SK-N-MC (cell line): ENCODE measurements around the gene ERMAP.

Experiments
- DNase-seq: peaks from one replicate; pipeline ENCODE4 v3.0.0-alpha.2; 2011; ENCODE audit warnings: low read depth, low spot score
- H3K27ac ChIP-seq: fragments of 200-600 bp; sonication (generic); 2 replicates; pipeline ENCODE4 v1.5.1; 2016; ENCODE audit warnings: mixed run types
- H3K36me3 ChIP-seq: fragments of 200-600 bp; sonication (generic); 2 replicates; pipeline ENCODE4 v1.6.1; 2017; ENCODE audit warnings: antibody characterized with exemption, low read length, mixed read lengths; ENCODE audit not compliant: insufficient read depth
- H3K4me3 ChIP-seq: fragments of 200-600 bp; sonication (generic); 2 replicates; pipeline ENCODE4 v1.5.1; 2016
- H3K9ac ChIP-seq: fragments of 200-600 bp; sonication (generic); 2 replicates; pipeline ENCODE4 v1.8.0; 2017; ENCODE audit warnings: mixed run types, mixed read lengths; ENCODE audit not compliant: insufficient read length
- H3K9me3 ChIP-seq: fragments of 200-600 bp; sonication (generic); 2 replicates; pipeline ENCODE4 v1.6.1; 2017; ENCODE audit warnings: low read depth, mild to moderate bottlenecking, antibody characterized with exemption, low read length, moderate library complexity, mixed read lengths
- EZH2 ChIP-seq: fragments of 200-600 bp; sonication (generic); IDR thresholded peaks from one replicate; pipeline ENCODE4 v1.6.1; 2017; ENCODE audit warnings: antibody characterized with exemption
- FOXP2 ChIP-seq: optimal IDR thresholded peaks from 2 replicates; pipeline ENCODE3; 2011; ENCODE audit warnings: mild to moderate bottlenecking, moderate library complexity; ENCODE audit not compliant: insufficient read depth; ENCODE audit errors: extremely low read length, control extremely low read depth
- POLR2AphosphoS5 ChIP-seq: IDR thresholded peaks from 2 replicates; pipeline ENCODE4 v1.6.1; 2012; ENCODE audit warnings: mild to moderate bottlenecking, low read depth, low read length, borderline replicate concordance

Gene ERMAP

DNA sequence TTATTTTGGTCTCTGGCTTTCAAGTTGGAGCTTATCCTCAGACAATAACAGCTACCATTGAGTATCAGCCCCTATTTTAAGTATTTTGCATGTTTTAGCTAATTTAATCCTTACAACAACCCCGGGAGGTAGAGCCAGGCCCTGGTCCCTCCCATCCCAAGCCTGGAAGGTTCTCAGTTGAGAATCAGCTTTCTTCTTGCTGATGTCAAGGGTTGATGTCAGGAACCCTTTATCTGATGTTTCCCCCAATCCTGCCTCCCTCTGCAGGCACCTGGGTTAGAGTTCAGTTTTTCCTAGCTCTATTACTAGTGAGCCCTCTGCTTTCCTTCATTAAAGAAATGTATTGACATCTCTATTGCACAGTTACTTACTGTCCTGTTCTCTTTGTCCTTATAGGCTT is 3.9 kb downstream of the ERMAP start:
- H3K9me3 ChIP-seq = no peaks in the 10 kb centered on the region; the same call in 1 of the 2 replicates
- DNase-seq = no peak
- no peak for TF ChIP-seq POLR2AphosphoS5
- peak overlapping the region; percentile 6 for H3K9ac ChIP-seq
- H3K27ac ChIP-seq = peak overlapping the region; percentile 51
- H3K4me3 ChIP-seq = 0 out of 2 replicates have a peak overlapping the region, but pooled peaks have one; percentile 1
- H3K36me3 ChIP-seq = 0 out of 2 replicates have a peak, but pooled peaks cover 6% of the 10 kb centered on the region

GRCh38 chr1:42821690-42822089 is 4.8 kb downstream of the ERMAP start:
- DNase-seq = no peak
- Histone ChIP-seq H3K36me3 (0 out of 2 replicates have a peak, but pooled peaks cover 4% of the 10 kb centered on the region), H3K9ac (no peak overlapping the region), H3K27ac (peak overlapping the region; percentile 51; the same call in 1 of the 2 replicates), H3K4me3 (no peak overlapping the region), H3K9me3 (no peaks in the 10 kb centered on the region; the same call in 1 of the 2 replicates)
- no peak for TF ChIP-seq POLR2AphosphoS5

GRCh38 chr1:42822800-42823392 is 6.0 kb downstream of the ERMAP start:
- H3K36me3 ChIP-seq = 0 out of 2 replicates have a peak, but pooled peaks cover 4% of the 10 kb centered on the region
- no peak overlapping the region for H3K9ac ChIP-seq
- no peaks in the 10 kb centered on the region; the same call in 1 of the 2 replicates for H3K9me3 ChIP-seq
- peak overlapping the region; percentile 76 for H3K27ac ChIP-seq
- TF ChIP-seq POLR2AphosphoS5 (peak; percentile 24; the same call in 1 of the 2 replicates), EZH2 (no peak)
- DNase-seq = peak; percentile 62
- H3K4me3 ChIP-seq = peak overlapping the region; percentile 39

- TF ChIP-seq EZH2 (no peak), POLR2AphosphoS5 (no peak), FOXP2 (no peak)
These were observed 7.6 kb downstream of the ERMAP start for GRCh38 chr1:42824481-42825035.

DNA sequence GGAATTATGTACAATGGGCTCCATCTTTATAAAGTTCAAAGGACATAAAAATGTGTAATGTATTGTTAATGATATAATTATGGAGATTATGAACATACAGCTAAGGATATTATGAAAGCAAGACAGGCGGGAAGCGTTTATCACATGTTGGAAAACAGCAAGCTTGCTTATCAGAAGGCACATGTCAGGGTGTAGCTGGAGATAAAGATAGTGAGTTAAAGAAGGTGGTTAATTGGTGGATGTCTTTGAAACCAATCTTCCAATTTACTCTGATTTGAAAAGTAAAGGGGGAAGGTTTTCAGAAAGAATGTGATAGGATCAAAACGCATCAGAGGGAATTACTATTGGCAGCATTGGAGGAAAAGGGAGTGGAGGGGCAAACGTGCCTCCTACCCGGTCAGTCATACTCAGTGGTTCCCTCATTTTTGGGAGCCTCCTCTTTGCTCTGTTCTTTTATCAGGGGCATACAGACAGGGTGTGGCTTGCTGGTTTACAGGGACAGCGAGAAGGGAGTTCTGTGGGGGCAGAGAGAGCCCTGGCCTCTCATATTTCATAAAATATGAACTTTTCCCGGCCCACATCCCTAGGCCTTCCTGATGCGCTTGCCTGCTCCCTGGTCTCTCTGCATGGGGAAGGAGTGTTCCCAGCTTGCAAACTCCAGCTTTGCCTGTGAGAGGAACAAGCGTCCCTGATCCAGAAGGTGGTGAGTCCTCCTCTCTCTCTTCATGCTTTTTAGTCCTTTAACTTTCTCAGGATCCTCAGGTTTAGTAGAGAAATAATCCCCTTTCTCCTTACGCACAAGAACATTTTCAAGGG is 8.3 kb downstream of the ERMAP start:
- TF ChIP-seq FOXP2 (no peak), POLR2AphosphoS5 (no peak), EZH2 (no peak)
- DNase-seq = no peak
- H3K27ac ChIP-seq = no peak overlapping the region

More at GRCh38 chr1:42824481-42825035, 7.6 kb downstream of the ERMAP start:
- Histone ChIP-seq H3K4me3 (no peak overlapping the region), H3K9ac (no peak overlapping the region), H3K9me3 (no peaks in the 10 kb centered on the region; the same call in 1 of the 2 replicates), H3K27ac (no peak overlapping the region), H3K36me3 (0 out of 2 replicates have a peak, but pooled peaks cover 4% of the 10 kb centered on the region)
- DNase-seq = no peak

DNA sequence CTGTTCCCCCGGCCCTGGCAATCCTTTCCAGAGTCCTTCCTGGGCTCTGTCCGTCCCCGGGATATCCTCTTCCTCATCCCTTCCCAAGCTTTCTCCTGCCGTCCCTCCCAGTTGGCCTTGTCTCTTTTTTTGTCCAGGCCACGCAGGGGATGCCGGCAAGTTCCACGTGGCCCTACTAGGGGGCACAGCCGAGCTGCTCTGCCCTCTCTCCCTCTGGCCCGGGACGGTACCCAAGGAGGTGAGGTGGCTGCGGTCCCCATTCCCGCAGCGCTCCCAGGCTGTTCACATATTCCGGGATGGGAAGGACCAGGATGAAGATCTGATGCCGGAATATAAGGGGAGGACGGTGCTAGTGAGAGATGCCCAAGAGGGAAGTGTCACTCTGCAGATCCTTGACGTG is 13.7 kb downstream of the ERMAP start:
- no peak overlapping the region for H3K27ac ChIP-seq
- TF ChIP-seq FOXP2 = no peak
- no peak for TF ChIP-seq EZH2
- TF ChIP-seq POLR2AphosphoS5 = no peak
- no peak overlapping the region for H3K4me3 ChIP-seq
- no peak overlapping the region for H3K9ac ChIP-seq
- no peaks in the 10 kb centered on the region for H3K36me3 ChIP-seq
- no peaks in the 10 kb centered on the region for H3K9me3 ChIP-seq
- DNase-seq = no peak

More for the DNA sequence above, 8.3 kb downstream of the ERMAP start:
- Histone ChIP-seq H3K36me3 (0 out of 2 replicates have a peak, but pooled peaks cover 4% of the 10 kb centered on the region), H3K9me3 (no peaks in the 10 kb centered on the region; the same call in 1 of the 2 replicates), H3K4me3 (no peak overlapping the region), H3K9ac (no peak overlapping the region)

GRCh38 chr1:42831273-42831672 is 14.4 kb downstream of the ERMAP start:
- TF ChIP-seq FOXP2 (no peak), POLR2AphosphoS5 (no peak), EZH2 (no peak)
- Histone ChIP-seq H3K27ac (no peak overlapping the region), H3K9ac (no peak overlapping the region), H3K4me3 (no peak overlapping the region), H3K9me3 (no peaks in the 10 kb centered on the region), H3K36me3 (no peaks in the 10 kb centered on the region)
- no peak for DNase-seq

DNA sequence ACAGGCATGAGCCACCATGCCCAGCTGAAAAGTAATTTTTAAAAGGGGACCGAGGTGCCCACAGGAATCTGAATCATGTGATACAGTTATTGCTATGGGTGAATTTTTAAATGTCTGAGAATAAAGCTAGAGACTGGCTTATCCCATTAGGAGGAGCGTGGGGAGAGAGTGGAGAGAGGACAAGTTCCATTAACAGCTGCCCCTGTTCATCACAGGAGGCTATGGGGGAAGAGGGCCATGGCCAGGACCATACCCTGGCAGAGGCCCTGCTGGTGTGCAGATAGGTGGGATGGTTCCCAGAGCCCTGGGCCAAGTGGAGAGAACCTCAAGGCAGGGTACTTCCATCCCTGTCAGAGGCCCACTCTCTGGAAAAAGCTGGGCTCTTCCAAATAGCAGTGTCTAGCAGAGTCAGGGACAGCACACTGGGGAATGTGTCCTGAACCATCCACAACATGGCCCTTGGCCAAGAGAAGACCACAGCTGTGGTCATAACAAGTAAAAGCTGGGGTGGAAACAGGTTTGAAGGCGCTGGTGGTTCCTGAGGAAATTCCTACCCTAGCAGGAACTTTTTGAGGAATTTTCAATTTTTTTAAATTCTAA is 15.8 kb downstream of the ERMAP start:
- no peaks in the 10 kb centered on the region for H3K9me3 ChIP-seq
- DNase-seq = no peak
- no peak overlapping the region for H3K9ac ChIP-seq
- TF ChIP-seq EZH2 = no peak
- no peak for TF ChIP-seq FOXP2
- TF ChIP-seq POLR2AphosphoS5 = no peak
- no peak overlapping the region for H3K4me3 ChIP-seq
- no peaks in the 10 kb centered on the region for H3K36me3 ChIP-seq
- H3K27ac ChIP-seq = no peak overlapping the region
